GM18526 (cell line): ENCODE data around the gene PTMA.

Source experiments
- POLR2A ChIP-seq: IDR thresholded peaks from 3 replicates; pipeline ENCODE4 v1.6.1; 2011; ENCODE audit not compliant: insufficient read length; ENCODE audit errors: extremely low read depth

The PTMA gene

GRCh38 chr2:231706731-231707624, 1.3 kb upstream of the PTMA start:
- TF ChIP-seq POLR2A, result peak; percentile 61

- TF ChIP-seq POLR2A, result no peak
Observed at GRCh38 chr2:231707625-231707926, 749 bp upstream of the PTMA start.

DNA sequence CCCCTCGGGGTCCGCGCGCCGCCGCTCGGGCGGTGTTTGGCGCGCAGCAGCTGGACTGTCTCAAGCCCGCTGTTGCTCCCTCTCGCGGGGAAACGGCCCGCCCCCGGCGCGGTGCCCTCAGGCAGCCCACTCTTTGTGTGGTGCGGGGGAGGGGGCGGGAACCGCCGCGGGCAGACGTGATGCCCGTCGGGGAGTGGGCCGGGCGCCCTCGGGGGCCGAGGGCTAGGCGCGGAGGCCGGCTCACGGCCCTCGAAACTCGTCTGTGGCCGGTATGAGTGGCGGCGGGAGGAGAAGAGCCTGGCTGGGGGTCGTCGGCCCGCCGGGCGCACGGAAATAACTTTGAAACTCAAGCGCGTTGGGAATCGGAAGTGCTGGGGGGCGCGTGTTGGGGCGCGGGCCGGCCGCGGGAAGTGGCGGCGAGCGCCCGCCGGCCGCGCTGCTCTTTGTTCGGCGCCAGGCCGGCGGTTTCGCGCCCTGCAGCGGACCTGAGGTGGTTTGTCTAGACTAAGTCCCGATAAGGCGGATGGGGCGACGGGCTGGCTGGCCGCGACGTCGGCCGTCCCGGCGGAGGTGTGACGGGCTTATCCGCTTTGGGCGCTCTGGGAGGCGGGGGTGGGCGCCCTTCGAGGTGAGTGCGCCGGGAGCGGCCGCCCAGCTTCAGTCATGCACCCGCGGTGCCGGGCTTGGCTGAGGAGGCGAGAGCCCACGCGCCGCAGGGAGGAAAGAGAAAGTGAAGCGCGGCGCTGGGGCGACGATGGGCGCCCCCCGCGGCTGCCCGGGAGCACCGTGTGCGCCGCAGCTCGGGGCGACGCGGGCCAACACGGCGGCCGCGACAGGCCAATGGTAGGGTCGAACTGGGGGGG, 679 bp downstream of the PTMA start:
- no peak for TF ChIP-seq POLR2A

- TF ChIP-seq POLR2A, result no peak
Observed at GRCh38 chr2:231709636-231709980, 1.3 kb downstream of the PTMA start.

DNA sequence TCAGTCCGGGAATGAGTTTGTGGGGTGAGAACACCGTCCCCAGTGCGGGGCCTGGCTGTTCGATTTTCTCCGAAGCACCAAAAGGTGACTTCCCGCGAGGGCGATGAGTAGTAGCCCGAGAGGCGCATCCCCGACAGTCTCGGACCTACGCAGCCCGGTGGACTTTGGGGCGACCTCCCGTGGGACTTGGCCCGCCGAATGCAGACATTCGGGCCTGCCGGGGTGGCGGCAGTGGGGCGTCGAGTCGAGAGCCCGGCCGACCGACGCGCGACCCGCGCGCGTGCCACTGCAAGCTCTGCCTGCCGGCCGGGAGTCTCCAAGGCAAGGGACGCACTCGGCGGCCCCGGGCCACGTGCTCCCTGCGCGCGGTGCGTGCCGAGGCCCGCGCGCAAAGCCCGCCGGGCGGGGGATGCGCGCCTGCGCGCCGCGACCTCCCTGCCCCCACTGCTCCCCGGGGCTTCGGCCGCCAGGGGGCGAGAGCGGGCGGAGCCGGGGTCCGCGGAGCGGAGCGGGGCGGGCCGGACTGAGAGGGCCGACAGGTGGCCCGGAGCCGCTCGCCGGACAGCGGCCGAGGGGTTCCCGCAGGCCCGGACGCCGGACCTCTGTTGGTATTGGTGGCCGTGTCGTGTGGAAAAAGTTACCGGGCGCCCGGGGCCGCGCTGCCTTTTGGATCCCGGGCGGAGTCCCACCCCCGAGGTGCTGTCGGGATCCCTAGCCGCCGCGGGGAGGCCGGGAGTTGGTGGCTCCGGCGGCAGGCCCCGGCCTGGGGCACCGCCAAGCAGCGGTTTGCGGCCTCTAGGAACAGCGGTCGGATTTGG, 1.9 kb downstream of the PTMA start:
- TF ChIP-seq POLR2A, result peak; percentile 78

DNA sequence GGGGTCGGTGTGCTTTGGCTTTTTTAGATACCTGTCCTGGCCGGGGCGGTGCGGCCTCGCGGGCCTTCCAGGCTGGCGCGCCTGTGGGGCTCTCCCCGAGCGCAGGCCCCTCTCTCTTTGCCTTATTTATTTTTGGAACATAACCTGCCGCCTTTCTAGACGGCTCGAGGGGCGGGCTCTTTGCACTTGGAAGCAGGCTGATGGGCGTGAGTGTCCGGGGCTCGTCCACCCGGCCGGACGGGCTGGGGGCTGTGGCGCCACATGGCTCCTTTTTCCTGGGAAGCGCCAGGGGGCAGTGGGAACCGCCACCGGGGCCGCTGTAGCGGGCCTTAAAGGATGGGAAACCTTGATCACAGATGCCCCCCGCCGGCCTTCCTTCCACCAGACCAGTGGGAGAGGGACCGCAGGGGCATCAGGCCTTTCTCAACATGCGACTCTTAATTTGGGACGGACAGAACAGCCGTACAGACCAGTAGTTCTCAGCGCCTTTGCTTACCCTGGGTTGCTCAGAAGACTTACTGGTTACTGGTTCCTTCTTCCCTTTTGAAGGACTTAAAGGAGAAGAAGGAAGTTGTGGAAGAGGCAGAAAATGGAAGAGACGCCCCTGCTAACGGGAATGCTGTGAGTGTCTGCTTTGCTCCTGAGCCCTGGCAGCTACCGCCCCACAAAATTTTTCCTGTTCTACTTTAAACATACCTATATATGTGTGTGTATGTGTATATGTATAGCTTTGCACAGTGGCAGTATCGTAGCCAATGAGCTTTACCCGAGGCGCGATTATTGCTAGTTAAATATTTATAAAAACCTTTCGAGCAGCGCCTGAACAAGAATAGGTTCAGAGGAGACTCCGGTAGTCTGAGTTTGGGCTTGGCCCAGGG, 2.7 kb downstream of the PTMA start:
- no peak for TF ChIP-seq POLR2A

DNA sequence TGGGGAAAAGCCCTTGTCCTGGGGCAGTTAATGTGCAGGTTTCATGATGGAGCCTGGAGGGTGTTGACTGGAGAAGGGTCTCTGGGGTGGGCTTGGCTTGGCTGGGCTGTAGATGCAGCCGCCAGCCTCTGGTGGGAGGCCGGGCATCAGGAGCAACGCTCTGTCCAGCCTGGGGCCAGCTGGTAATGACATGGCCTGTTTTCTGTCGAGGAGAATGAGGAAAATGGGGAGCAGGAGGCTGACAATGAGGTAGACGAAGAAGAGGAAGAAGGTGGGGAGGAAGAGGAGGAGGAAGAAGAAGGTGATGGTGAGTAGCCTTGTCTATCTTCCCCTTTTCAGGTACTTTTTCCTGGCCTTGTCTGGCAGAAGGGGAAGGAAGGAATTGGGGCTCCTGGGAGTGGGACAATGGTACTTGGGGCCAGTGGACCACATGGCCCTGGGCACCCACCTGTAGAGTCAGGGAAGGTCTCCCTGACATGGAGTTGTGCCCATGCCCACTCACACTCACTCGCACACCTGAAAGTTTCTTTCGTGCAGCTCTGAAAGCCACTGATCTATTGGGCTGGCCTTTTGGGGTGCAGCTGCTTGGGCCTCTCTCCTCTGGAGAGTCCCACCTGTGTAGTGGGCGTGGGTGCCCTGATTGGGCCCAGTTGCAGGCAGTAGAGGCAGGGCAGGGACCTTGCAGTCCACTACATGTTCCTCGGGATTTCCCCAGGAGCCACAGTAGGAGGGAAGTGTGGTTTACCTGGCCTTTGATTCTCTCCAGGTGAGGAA, 3.5 kb downstream of the PTMA start:
- no peak for TF ChIP-seq POLR2A

GRCh38 chr2:231713730-231714638, 5.7 kb downstream of the PTMA start:
- peak; percentile 51 for TF ChIP-seq POLR2A

- no peak for TF ChIP-seq POLR2A
Observed at GRCh38 chr2:231714639-231715498, 6.5 kb downstream of the PTMA start.

- TF ChIP-seq POLR2A, result no peak
Observed at GRCh38 chr2:231715499-231715837, 7.1 kb downstream of the PTMA start.

- TF ChIP-seq POLR2A, result no peak
Observed at GRCh38 chr2:231715988-231716616, 7.8 kb downstream of the PTMA start.

DNA sequence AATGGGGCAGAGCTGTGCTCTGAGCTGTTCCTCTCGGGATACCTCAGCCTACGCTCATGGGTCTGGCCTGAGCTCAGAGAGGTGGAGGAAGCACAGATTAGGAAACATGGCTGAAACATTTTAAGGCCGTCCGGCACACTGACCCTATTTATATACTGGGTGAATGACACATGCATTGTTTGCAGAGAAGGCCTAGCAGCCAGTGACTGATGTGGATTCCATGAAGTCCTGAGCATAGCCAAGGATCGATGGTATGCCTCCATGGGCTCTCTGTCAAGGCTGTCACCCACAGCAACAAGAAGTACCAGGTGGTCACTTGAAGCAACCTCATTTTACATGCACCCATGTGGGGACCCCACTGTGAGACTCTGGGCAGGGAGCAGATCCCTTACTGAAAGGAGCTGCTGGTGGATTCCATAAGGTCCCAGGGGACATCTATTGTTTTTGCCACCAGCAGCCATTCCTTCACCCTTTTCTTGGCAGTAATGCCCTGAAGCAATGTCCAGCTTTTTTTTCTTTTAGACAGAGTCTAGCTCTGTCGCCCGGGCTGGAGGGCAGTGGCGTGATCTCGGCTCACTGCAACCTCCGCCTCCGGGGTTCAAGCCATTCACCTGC, 8.4 kb downstream of the PTMA start:
- TF ChIP-seq POLR2A, result no peak
